ENCODE data around the gene TTLL11.
"Not testable (repeated sequence)": the region's sequence is repeated elsewhere in the genome, so short reads cannot be mapped to it uniquely, and the experiment has no call there.

Gene TTLL11

GRCh38 chr9:121802753-121803152 is 290.4 kb downstream of the TTLL11 start:
- no peak for DNase-seq

GRCh38 chr9:121801579-121801978 is 291.5 kb downstream of the TTLL11 start:
- no peak for TF ChIP-seq POLR2A (IDR thresholded peaks at IDR 0.05; ENCODE audit: low read length)
- no peak for TF ChIP-seq GATA1 (IDR thresholded peaks at IDR 0.05; ENCODE audit: low read depth, low read length)
- DNase-seq, result no peak

More at GRCh38 chr9:121802753-121803152, 290.4 kb downstream of the TTLL11 start:
- no peak for TF ChIP-seq GATA1 (IDR thresholded peaks at IDR 0.05; ENCODE audit: low read depth, low read length)
- TF ChIP-seq POLR2A (IDR thresholded peaks at IDR 0.05; ENCODE audit: low read length), result no peak

GRCh38 chr9:121800376-121800775 is 292.7 kb downstream of the TTLL11 start:
- no peak for DNase-seq
- TF ChIP-seq POLR2A (IDR thresholded peaks at IDR 0.05; ENCODE audit: low read length) (no peak), GATA1 (IDR thresholded peaks at IDR 0.05; ENCODE audit: low read depth, low read length) (no peak)

- TF ChIP-seq POLR2A (IDR thresholded peaks at IDR 0.05; ENCODE audit: low read length), result no peak
- no peak for TF ChIP-seq GATA1 (IDR thresholded peaks at IDR 0.05; ENCODE audit: low read depth, low read length)
- DNase-seq, result no peak
Measured at GRCh38 chr9:121798941-121799340, 294.2 kb downstream of the TTLL11 start.

- DNase-seq, result no peak
- TF ChIP-seq GATA1 (IDR thresholded peaks at IDR 0.05; ENCODE audit: low read depth, low read length), result no peak
- TF ChIP-seq POLR2A (IDR thresholded peaks at IDR 0.05; ENCODE audit: low read length), result no peak
Measured at GRCh38 chr9:121797081-121797480, 296.0 kb downstream of the TTLL11 start.

- not testable (repeated sequence) for DNase-seq
Measured at GRCh38 chr9:121794334-121794733, 298.8 kb downstream of the TTLL11 start.

GRCh38 chr9:121792476-121792875 is 300.6 kb downstream of the TTLL11 start:
- not testable (repeated sequence) for DNase-seq

- TF ChIP-seq GATA1 (IDR thresholded peaks at IDR 0.05; ENCODE audit: low read depth, low read length) (no peak), POLR2A (IDR thresholded peaks at IDR 0.05; ENCODE audit: low read length) (no peak)
- no peak for DNase-seq
Measured at GRCh38 chr9:121790841-121791240, 302.3 kb downstream of the TTLL11 start.

- no peak for TF ChIP-seq GATA1 (IDR thresholded peaks at IDR 0.05; ENCODE audit: low read depth, low read length)
- TF ChIP-seq POLR2A (IDR thresholded peaks at IDR 0.05; ENCODE audit: low read length), result no peak
- DNase-seq, result no peak
Measured at GRCh38 chr9:121788686-121789366, 304.3 kb downstream of the TTLL11 start.

GRCh38 chr9:121786998-121787422 is 306.1 kb downstream of the TTLL11 start:
- TF ChIP-seq POLR2A (IDR thresholded peaks at IDR 0.05; ENCODE audit: low read length) (no peak), GATA1 (IDR thresholded peaks at IDR 0.05; ENCODE audit: low read depth, low read length) (no peak)
- DNase-seq, result no peak

- TF ChIP-seq POLR2A (IDR thresholded peaks at IDR 0.05; ENCODE audit: low read length), result no peak
- TF ChIP-seq GATA1 (IDR thresholded peaks at IDR 0.05; ENCODE audit: low read depth, low read length), result no peak
- no peak for DNase-seq
Measured at GRCh38 chr9:121786543-121786948, 306.6 kb downstream of the TTLL11 start.

- no peak for DNase-seq
- no peak for TF ChIP-seq GATA1 (IDR thresholded peaks at IDR 0.05; ENCODE audit: low read depth, low read length)
- TF ChIP-seq POLR2A (IDR thresholded peaks at IDR 0.05; ENCODE audit: low read length), result no peak
Measured at GRCh38 chr9:121785673-121786542, 307.2 kb downstream of the TTLL11 start.

GRCh38 chr9:121784731-121785411 is 308.2 kb downstream of the TTLL11 start:
- TF ChIP-seq GATA1 (IDR thresholded peaks at IDR 0.05; ENCODE audit: low read depth, low read length) (no peak), POLR2A (IDR thresholded peaks at IDR 0.05; ENCODE audit: low read length) (no peak)
- DNase-seq, result no peak
